Left ventricle myocardium inferior (tissue), 1 donor: ENCODE data around the gene MGAT5B. TPM values are rescaled to one million over a fixed set of nuclear protein-coding genes. Genes with fewer than 3 reads are reported as not detected.
"Not testable (repeated sequence)": the region's sequence is repeated elsewhere in the genome, so short reads cannot be mapped to it uniquely, and the experiment has no call there.

ENCODE experiments used
- DNase-seq: peaks from one replicate; pipeline ENCODE4 v3.0.0-alpha.2; 2020
- H3K27ac ChIP-seq: fragments of 200-600 bp; replicated peaks from 2 replicates; pipeline ENCODE4 v1.8.0; 2021
- H3K27me3 ChIP-seq: fragments of 200-600 bp; 2 replicates; pipeline ENCODE4 v1.8.0; 2021; ENCODE audit warnings: low read depth
- H3K36me3 ChIP-seq: fragments of 200-600 bp; 2 replicates; pipeline ENCODE4 v1.8.0; 2021
- H3K4me1 ChIP-seq: fragments of 200-600 bp; 2 replicates; pipeline ENCODE4 v1.8.0; 2021
- H3K4me3 ChIP-seq: fragments of 200-600 bp; 2 replicates; pipeline ENCODE4 v1.8.0; 2021; ENCODE audit warnings: mild to moderate bottlenecking, moderate library complexity
- H3K9me3 ChIP-seq: fragments of 200-600 bp; replicated peaks from 2 replicates; pipeline ENCODE4 v1.8.0; 2021
- CTCF ChIP-seq: fragments of 200-600 bp; IDR thresholded peaks from 2 replicates; pipeline ENCODE4 v1.8.0; 2021; ENCODE audit warnings: antibody characterized with exemption, mild to moderate bottlenecking, borderline replicate concordance
- intact Hi-C: fragments of 100-400 bp; cut with micrococcal nuclease; formaldehyde crosslinking; loops from one replicate; pipeline ENCODE4 v1.11.0; 2022
- total RNA-seq: library from RNA; stranded (reverse); fragmentation: NEBNext Ultra II Directional; extraction: Animal tissue kit (Norgen Biotek cat#: 25700); gene quantifications from one replicate; pipeline ENCODE4 v1.2.1, GENCODE V29; 2021
- donor health status: DM: no; HTN: yes; CAD: no; lungs with severe emphysema.

The MGAT5B gene
- total RNA-seq, 1 donor from 2014 or later, result 0.08 TPM

GRCh38 chr17:76834870-76835269 is 33.3 kb upstream of the MGAT5B start:
- Histone ChIP-seq H3K27ac (no peak overlapping the region), H3K27me3 (peaks cover 64% of the 10 kb centered on the region), H3K4me1 (peaks cover 7% of the 10 kb centered on the region), H3K36me3 (no peaks in the 10 kb centered on the region), H3K4me3 (no peak overlapping the region), H3K9me3 (no peaks in the 10 kb centered on the region)
- TF ChIP-seq CTCF, result no peak
- intact Hi-C loops, result no loop called here
- no peak for DNase-seq

- peaks cover 19% of the 10 kb centered on the region for H3K4me1 ChIP-seq
- peaks cover 90% of the 10 kb centered on the region for H3K27me3 ChIP-seq
- TF ChIP-seq CTCF, result no peak
- H3K4me3 ChIP-seq, result no peak overlapping the region
- no peaks in the 10 kb centered on the region for H3K36me3 ChIP-seq
- H3K9me3 ChIP-seq, result no peaks in the 10 kb centered on the region
- DNase-seq, result no peak
- intact Hi-C loops, result no loop called here
- H3K27ac ChIP-seq, result no peak overlapping the region
Measured at GRCh38 chr17:76840443-76840767, 27.8 kb upstream of the MGAT5B start.

GRCh38 chr17:76840884-76841775 is 27.1 kb upstream of the MGAT5B start:
- Histone ChIP-seq H3K36me3 (no peaks in the 10 kb centered on the region), H3K4me1 (peaks cover 19% of the 10 kb centered on the region), H3K27me3 (peaks cover 92% of the 10 kb centered on the region), H3K27ac (no peak overlapping the region), H3K4me3 (no peak overlapping the region), H3K9me3 (no peaks in the 10 kb centered on the region)
- DNase-seq, result no peak
- TF ChIP-seq CTCF, result no peak
- intact Hi-C loops, result no loop called here

- H3K36me3 ChIP-seq, result no peaks in the 10 kb centered on the region
- intact Hi-C loops, result no loop called here
- no peak for TF ChIP-seq CTCF
- no peaks in the 10 kb centered on the region for H3K9me3 ChIP-seq
- H3K27ac ChIP-seq, result no peak overlapping the region
- no peak overlapping the region for H3K4me3 ChIP-seq
- H3K4me1 ChIP-seq, result peaks cover 19% of the 10 kb centered on the region
- DNase-seq, result no peak
- H3K27me3 ChIP-seq, result peaks cover 91% of the 10 kb centered on the region
Measured at GRCh38 chr17:76841776-76842405, 26.3 kb upstream of the MGAT5B start.

- intact Hi-C loops, result not testable (repeated sequence)
Measured at GRCh38 chr17:76843068-76843467, 25.1 kb upstream of the MGAT5B start.

More at GRCh38 chr17:76843068-76843467, 25.1 kb upstream of the MGAT5B start:
- H3K36me3 ChIP-seq, H3K4me3 ChIP-seq, H3K9me3 ChIP-seq, H3K27ac ChIP-seq, DNase-seq: not testable (repeated sequence)
- H3K27me3 ChIP-seq, result peaks cover 91% of the 10 kb centered on the region
- H3K4me1 ChIP-seq, result peaks cover 19% of the 10 kb centered on the region
